ENCODE measurements around the gene PPIG.
"Not testable (repeated sequence)": the region's sequence is repeated elsewhere in the genome, so short reads cannot be mapped to it uniquely, and the experiment has no call there.

Gene PPIG

DNA sequence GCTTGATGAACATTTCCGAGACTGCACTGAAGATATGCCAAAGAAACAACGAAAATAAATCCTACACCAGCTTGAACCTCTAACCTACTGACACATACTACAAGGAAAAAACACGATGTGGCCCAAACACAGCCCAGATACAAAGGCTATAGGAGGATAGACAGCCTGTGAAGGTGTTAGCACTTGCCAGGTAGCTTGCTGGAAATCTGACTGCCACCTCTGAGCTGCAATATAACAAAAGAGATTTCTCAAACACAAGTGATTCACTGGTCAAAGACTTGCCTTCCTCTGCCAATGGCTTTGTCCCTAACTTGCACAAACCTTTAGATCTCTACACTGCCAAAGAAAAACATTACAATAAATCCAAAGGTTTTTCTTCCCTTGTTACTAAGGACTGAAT, 89.0 kb downstream of the PPIG start:
- TF ChIP-seq, protein P1, sequence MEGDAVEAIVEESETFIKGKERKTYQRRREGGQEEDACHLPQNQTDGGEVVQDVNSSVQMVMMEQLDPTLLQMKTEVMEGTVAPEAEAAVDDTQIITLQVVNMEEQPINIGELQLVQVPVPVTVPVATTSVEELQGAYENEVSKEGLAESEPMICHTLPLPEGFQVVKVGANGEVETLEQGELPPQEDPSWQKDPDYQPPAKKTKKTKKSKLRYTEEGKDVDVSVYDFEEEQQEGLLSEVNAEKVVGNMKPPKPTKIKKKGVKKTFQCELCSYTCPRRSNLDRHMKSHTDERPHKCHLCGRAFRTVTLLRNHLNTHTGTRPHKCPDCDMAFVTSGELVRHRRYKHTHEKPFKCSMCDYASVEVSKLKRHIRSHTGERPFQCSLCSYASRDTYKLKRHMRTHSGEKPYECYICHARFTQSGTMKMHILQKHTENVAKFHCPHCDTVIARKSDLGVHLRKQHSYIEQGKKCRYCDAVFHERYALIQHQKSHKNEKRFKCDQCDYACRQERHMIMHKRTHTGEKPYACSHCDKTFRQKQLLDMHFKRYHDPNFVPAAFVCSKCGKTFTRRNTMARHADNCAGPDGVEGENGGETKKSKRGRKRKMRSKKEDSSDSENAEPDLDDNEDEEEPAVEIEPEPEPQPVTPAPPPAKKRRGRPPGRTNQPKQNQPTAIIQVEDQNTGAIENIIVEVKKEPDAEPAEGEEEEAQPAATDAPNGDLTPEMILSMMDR (conservative IDR thresholded peaks at IDR 0.05; ENCODE audit: low read depth, low read length), result no peak
- H3K4me3 ChIP-seq (ENCODE audit: low read length), result no peak overlapping the region
- DNase-seq (ENCODE audit: low read depth), result no peak

DNA sequence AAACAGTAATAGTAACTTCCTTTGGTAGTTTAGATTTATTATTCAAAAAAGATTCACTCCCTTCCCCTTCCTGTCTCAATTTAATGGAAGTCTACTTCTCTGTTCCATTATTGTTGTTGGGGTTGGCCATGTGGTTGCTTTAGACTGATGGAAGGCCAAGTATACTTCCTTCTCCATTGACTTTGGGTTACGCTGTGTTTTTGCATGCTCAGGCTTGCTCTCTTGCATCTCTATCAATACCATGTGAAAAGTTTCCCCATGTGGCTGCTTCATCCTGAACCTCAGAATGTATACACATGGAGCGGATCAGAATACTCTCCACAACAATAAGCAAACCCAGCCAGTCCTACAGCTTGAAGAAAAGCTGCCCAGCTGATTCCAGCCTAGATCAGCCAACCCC, 89.8 kb downstream of the PPIG start:
- TF ChIP-seq, protein P1 (conservative IDR thresholded peaks at IDR 0.05; ENCODE audit: low read depth, low read length), result no peak
- DNase-seq (ENCODE audit: low read depth), result no peak

DNA sequence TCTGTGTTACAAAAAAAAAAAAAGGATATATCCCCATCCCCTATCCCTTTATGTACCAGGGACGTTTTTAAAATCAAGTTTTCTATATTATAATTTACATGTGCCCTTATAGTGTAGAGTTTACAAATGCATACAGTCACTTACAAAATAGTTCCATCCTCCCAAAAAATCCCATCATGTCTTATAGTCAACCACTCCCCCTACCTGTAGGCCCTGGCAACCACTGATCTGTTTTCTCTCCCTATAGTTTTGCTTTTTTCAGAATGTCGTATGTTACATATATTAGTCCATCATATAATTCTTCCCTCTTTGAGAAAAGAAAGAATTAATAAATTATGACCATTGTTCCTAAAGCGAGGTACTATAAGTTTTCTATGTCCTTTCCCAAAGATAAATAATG, 92.2 kb downstream of the PPIG start:
- H3K4me3 ChIP-seq (ENCODE audit: low read length), result no peak overlapping the region
- TF ChIP-seq, protein P1 (conservative IDR thresholded peaks at IDR 0.05; ENCODE audit: low read depth, low read length), result no peak
- no peak for DNase-seq (ENCODE audit: low read depth)

More for the DNA sequence above, 89.8 kb downstream of the PPIG start:
- no peak overlapping the region for H3K4me3 ChIP-seq (ENCODE audit: low read length)

DNA sequence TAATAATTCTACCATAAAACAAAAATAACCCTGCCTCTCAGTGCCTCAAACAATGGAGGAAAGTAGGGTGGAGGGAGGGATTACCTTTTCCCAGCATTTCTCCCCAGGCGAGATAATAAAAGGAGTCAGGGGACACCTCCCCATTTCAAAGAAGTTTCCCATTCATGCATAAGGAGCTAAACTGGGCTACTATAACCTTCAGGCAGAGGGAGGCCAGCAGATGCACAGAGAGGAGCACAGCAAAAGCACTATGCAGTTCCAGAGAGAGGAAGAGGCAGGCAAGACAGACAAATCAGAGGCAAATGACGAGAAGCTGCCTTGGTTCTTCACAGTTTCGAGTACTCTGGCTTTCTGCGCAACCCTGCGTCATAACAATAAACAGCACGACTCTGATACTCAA, 92.7 kb downstream of the PPIG start:
- DNase-seq (ENCODE audit: low read depth), result no peak
- no peak overlapping the region for H3K4me3 ChIP-seq (ENCODE audit: low read length)
- TF ChIP-seq, protein P1 (conservative IDR thresholded peaks at IDR 0.05; ENCODE audit: low read depth, low read length), result no peak

DNA sequence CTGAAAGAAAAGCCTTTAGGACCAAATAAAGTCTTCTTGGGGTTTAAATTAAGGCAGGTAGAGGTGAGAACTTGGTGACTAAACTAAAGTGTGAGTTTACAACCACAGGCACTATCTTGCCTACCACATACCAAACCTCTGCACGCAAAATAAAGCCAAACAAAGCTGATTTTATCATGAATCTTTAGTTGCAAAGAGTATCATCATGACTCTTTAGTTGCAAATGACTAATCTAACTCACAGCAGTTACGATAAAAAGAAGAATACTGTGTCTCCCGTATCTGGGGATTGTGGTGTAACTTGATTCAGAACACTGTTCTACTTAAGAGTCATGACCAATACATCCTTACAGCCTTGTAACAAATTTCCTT, 98.9 kb downstream of the PPIG start:
- TF ChIP-seq, protein P1 (conservative IDR thresholded peaks at IDR 0.05; ENCODE audit: low read depth, low read length), result no peak
- DNase-seq (ENCODE audit: low read depth), result no peak

DNA sequence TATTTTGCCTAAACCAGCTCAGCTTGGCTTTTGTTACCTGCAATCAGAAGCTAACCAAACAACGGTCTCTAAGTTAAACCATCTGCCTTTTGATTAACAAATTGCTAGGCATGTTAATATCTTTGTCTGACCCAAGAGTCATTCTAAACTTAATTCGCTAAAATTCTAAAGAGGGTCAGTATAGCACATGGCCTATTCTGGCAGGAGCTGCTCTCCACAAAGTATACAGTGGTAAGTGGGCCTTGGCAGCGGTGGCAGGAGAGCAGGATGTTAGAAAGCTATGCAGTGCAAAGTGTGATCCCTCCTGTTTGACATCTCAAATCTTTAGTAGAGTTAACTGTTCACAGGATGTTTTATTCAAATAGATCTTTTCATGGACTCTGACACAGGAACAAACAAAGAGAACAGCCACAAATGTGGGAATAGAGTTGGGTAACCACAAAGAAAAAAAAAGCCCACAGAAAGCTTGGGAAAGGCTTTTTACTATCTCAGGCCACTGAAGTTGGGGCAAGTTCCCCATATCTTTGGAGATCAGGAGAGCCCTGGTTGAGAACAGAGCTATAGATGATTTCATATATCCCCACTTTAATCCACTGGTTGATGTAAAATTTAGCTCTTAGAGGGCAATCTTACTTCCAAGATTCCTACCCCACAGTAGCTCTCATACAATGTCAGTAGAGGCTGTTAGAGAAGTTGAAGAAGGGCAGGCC, 99.4 kb downstream of the PPIG start:
- TF ChIP-seq, protein P1 (conservative IDR thresholded peaks at IDR 0.05; ENCODE audit: low read depth, low read length), result no peak
- no peak for DNase-seq (ENCODE audit: low read depth)
- no peak overlapping the region for H3K4me3 ChIP-seq (ENCODE audit: low read length)

More for the DNA sequence above, 98.9 kb downstream of the PPIG start:
- no peak overlapping the region for H3K4me3 ChIP-seq (ENCODE audit: low read length)

DNA sequence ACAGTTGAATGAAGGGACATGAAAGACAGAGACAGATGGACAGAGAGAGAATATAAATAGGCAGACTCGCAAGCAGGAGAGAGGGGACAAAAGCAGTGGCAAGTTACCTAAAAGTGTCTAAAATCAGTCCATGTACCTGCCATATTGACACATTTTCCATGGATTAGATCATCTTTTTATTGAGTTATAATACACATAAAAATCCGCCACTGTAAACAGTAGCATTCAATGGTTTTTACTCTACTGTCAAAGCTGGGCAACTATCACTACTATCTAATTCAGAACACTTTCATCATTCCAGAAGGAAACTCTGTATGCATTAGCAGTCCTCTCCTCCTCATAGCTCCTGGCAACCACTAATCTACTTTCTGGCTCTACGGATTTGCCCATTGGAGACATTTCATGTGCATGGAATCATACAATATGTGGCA, 100.0 kb downstream of the PPIG start:
- DNase-seq (ENCODE audit: low read depth), result no peak
- H3K4me3 ChIP-seq (ENCODE audit: low read length), result no peak overlapping the region
- TF ChIP-seq, protein P1 (conservative IDR thresholded peaks at IDR 0.05; ENCODE audit: low read depth, low read length), result no peak

DNA sequence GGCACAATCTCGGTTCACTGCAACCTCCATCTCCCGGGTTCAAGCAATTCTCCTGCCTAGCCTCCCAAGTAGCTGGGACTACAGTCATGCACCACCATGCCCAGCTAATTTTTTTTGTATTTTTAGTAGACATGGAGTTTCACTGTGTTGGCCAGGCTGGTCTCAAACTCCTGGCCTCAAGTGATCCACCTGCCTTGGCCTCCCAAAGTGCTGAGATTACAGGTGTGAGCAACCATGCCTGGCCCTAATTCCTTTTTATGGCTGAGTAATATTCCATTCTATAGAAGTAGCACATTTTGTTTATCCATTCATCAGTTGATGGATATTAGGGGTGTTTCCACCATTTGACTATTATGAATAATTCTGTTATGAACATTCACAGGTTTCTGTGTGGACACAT, 100.6 kb downstream of the PPIG start:
- not testable (repeated sequence) for H3K4me3 ChIP-seq (ENCODE audit: low read length); DNase-seq (ENCODE audit: low read depth)

DNA sequence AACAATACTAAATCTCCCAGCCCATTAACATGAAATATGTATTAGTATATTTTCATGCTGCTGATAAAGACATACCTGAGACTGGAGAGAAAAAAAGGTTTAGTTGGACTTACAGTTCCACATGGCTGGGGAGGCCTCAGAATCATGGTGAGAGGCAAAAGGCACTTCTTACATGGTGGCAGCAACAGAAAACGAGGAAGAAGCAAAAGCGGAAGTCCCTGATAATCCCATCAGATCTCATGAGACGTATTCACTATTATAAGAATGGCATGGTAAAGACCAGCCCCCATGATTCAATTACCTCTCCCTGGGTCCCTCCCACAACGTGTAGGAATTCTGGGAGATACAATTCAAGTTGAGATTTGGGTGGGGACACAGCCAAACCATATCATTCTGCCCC, 102.7 kb downstream of the PPIG start:
- H3K4me3 ChIP-seq (ENCODE audit: low read length); DNase-seq (ENCODE audit: low read depth): not testable (repeated sequence)

DNA sequence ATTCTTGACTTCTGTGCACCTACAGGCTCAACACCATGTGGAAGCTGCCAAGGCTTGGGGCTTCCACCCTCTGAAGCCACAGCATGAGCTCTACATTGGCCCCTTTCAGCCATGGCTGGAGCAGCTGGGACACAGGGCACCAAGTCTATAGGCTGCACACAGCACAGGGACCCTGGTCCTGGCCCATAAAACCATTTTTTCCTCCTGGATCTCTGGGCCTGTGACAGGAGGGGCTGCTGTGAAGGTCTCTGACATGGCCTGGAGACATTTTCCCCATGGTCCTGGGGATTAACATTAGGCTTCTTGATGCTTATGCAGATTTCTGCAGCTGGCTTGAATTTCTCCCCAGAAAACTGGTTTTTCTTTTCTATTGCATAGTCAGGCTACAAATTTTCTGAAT, 103.8 kb downstream of the PPIG start:
- DNase-seq (ENCODE audit: low read depth), result not testable (repeated sequence)

More for the DNA sequence above, 103.8 kb downstream of the PPIG start:
- H3K4me3 ChIP-seq (ENCODE audit: low read length), result not testable (repeated sequence)

All from retinal pigment epithelial cell (primary cell).